K562 (cell line): ENCODE data around the gene DNAAF2. TPM values are rescaled to one million over a fixed set of nuclear protein-coding genes. Genes with fewer than 3 reads are reported as not detected.
A peak's percentile ranks its signal among the peaks of the same experiment; 100 is the strongest.

Experiments
- ARID1B ChIP-seq: fragments of 450-650 bp; IDR thresholded peaks from 2 replicates; pipeline ENCODE4 v1.6.1; 2016; ENCODE audit warnings: antibody characterized with exemption, mild to moderate bottlenecking, inconsistent platforms
- BHLHE40 ChIP-seq: IDR thresholded peaks from 2 replicates; pipeline ENCODE4 v1.6.1; 2011; ENCODE audit warnings: low read length, improper control_type of control experiment
- DMBX1 ChIP-seq: fragments of 250-450 bp; sonication (Bioruptor Pico); IDR thresholded peaks from 2 replicates; pipeline ENCODE4 v1.8.0; 2022; ENCODE audit warnings: inconsistent platforms, mild to moderate bottlenecking, moderate library complexity, borderline replicate concordance
- LARP7 ChIP-seq: fragments of 450-650 bp; IDR thresholded peaks from 2 replicates; pipeline ENCODE4 v1.6.1; 2016
- MAFG ChIP-seq: fragments of 450-650 bp; conservative IDR thresholded peaks from 2 replicates; pipeline ENCODE4 v1.6.1; 2016; ENCODE audit warnings: missing genetic modification characterization, missing compliant biosample characterization
- MYC ChIP-seq, 2 experiments: fragments of 250-450 bp in 1 of 2; sonication (Bioruptor Pico) in 1 of 2; IDR thresholded peaks; 2 replicates each; pipeline versions ENCODE4 v1.5.1 to v1.6.1; 2012 to 2021; ENCODE audit warnings: low read depth in 2 of 2, borderline replicate concordance in 1 of 2, improper control_type of control experiment in 1 of 2, low read length in 1 of 2, mild to moderate bottlenecking in 1 of 2, moderate library complexity in 1 of 2
- RBM25 ChIP-seq: fragments of 200-400 bp; formaldehyde crosslinking; IDR thresholded peaks from 2 replicates; pipeline ENCODE4 v1.6.1; 2018; ENCODE audit warnings: low read length, low read depth, moderate library complexity; ENCODE audit not compliant: severe bottlenecking
- SMAD2 ChIP-seq: fragments of 150-350 bp; IDR thresholded peaks from 2 replicates; pipeline ENCODE4 v1.6.1; 2014; ENCODE audit warnings: low read depth, mild to moderate bottlenecking, low read length
- SMAD4 ChIP-seq: fragments of 250-450 bp; sonication (Bioruptor Pico); conservative IDR thresholded peaks from 2 replicates; pipeline ENCODE4 v1.8.0; 2021; ENCODE audit warnings: inconsistent platforms, mild to moderate bottlenecking, moderate library complexity
- ZKSCAN8 ChIP-seq: fragments of 200-800 bp; sonication (Bioruptor generic); IDR thresholded peaks from 2 replicates; pipeline ENCODE4 v1.6.1; 2016; ENCODE audit warnings: missing genetic modification characterization, missing compliant biosample characterization
- ZNF212 ChIP-seq: fragments of 450-650 bp; formaldehyde crosslinking; IDR thresholded peaks from 2 replicates; pipeline ENCODE4 v1.4.0; 2020; ENCODE audit warnings: mild to moderate bottlenecking
- ZNF347 ChIP-seq: fragments of 450-650 bp; formaldehyde crosslinking; IDR thresholded peaks from 2 replicates; pipeline ENCODE4 v1.4.0; 2020; ENCODE audit warnings: low read depth, mild to moderate bottlenecking, moderate library complexity
- ZNF41 ChIP-seq: fragments of 250-450 bp; sonication (Bioruptor Pico); conservative IDR thresholded peaks from 2 replicates; pipeline ENCODE4 v1.4.0; 2020; ENCODE audit warnings: mild to moderate bottlenecking
- ZNF77 ChIP-seq: fragments of 250-450 bp; sonication (Bioruptor Pico); IDR thresholded peaks from 2 replicates; pipeline ENCODE4 v1.5.0; 2020
- polyA plus RNA-seq, 8 experiments: library from polyadenylated mRNA; depleted of rRNA in 4 of 8; stranded (reverse) in 5 of 8; unstranded in 3 of 8; fragments of >200 nt; fragmentation: Nextera tagmentation in 2 of 8; fragmentation: Illumina TruSeq in 1 of 8; extraction: Ambion mirVana in 2 of 8; extraction: Trizol in 1 of 8; gene quantifications; 2 replicates each; pipeline versions ENCODE4 v1.2.1 to v1.2.3, GENCODE V29; 2011 to 2014; ENCODE audit warnings: inconsistent platforms in 1 of 8, missing spikeins in 1 of 8
- total RNA-seq, 7 experiments: library from RNA; depleted of rRNA in 6 of 7; stranded (reverse); fragments of >200 nt in 6 of 7; fragmentation: Illumina TruSeq in 2 of 7; extraction: Trizol in 2 of 7; gene quantifications; 2 replicates each; pipeline versions ENCODE4 v1.2.1 to v1.2.3, GENCODE V29; 2011 to 2021; ENCODE audit warnings: low replicate concordance in 1 of 7
- TF ChIP-seq, protein P1 (sequence below): fragments of 450-650 bp; IDR thresholded peaks from 2 replicates; pipeline ENCODE4 v1.6.1; 2016; ENCODE audit warnings: mild to moderate bottlenecking
- TF ChIP-seq, protein P2 (sequence below), 3 experiments: IDR thresholded peaks in 2 of 3; conservative IDR thresholded peaks in 1 of 3; 2 replicates each; pipeline ENCODE4 v1.5.1; 2011 to 2012; ENCODE audit warnings: low read length in 3 of 3, mild to moderate bottlenecking in 3 of 3, control low read depth in 2 of 3, improper control_type of control experiment in 1 of 3, inconsistent platforms in 1 of 3, low read depth in 1 of 3, mixed read lengths in 1 of 3, moderate library complexity in 1 of 3; ENCODE audit not compliant: insufficient read depth in 2 of 3
- TF ChIP-seq, protein P3 (sequence below), 2 experiments: fragments of 200-800 bp in 1 of 2; sonication (Bioruptor generic) in 1 of 2; sonication (generic) in 1 of 2; formaldehyde crosslinking in 1 of 2; IDR thresholded peaks in 1 of 2; conservative IDR thresholded peaks in 1 of 2; 2 replicates each; pipeline versions ENCODE4 v1.5.0 to v1.6.1; 2016 to 2020; ENCODE audit warnings: missing compliant biosample characterization in 1 of 2, missing genetic modification characterization in 1 of 2, missing genetic modification reagents in 1 of 2
- TF ChIP-seq, protein P4 (sequence below): fragments of 250-450 bp; sonication (Bioruptor Pico); IDR thresholded peaks from 2 replicates; pipeline ENCODE4 v1.9.0; 2021; ENCODE audit warnings: mild to moderate bottlenecking
- TF ChIP-seq, protein P5 (sequence below): fragments of 450-650 bp; formaldehyde crosslinking; IDR thresholded peaks from 2 replicates; pipeline ENCODE4 v1.4.0; 2020; ENCODE audit warnings: mild to moderate bottlenecking, mixed read lengths

Gene DNAAF2
- total and polyA plus RNA-seq, 9 of the 15 experiments (the other 6 are each of a cell fraction or from before 2014, with no cell fraction given): 2.4 to 14.6 (median 11.1) TPM

DNA sequence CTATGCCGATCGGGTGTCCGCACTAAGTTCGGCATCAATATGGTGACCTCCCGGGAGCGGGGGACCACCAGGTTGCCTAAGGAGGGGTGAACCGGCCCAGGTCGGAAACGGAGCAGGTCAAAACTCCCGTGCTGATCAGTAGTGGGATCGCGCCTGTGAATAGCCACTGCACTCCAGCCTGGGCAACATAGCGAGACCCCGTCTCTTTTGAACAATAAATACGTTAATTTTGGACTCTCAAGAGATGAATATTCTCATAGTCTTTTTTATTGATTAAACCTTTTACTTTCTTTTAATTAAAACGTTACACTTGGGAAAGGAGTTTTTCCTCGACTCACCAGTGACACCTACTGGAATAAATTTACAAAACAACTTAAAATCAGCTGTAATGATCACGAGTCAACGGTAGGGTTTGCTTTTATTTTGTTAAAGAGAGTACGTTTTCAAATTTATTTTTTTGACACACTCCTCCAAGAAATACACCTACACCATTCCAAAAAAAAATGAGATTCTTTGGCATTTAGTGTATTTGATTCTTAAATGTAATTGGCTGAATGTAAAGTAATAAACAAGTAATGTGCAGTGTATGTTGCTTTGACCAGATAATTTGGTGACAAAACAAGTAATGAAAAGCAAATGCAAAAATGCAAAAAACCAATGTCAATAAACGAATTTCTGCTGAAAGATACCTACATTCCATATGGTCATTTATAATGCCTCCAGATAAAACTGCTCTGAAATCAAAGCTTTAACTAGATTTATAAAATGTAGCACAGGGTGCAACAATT lies 48.2 kb downstream of the DNAAF2 start (continued):
- TF ChIP-seq, protein P1, sequence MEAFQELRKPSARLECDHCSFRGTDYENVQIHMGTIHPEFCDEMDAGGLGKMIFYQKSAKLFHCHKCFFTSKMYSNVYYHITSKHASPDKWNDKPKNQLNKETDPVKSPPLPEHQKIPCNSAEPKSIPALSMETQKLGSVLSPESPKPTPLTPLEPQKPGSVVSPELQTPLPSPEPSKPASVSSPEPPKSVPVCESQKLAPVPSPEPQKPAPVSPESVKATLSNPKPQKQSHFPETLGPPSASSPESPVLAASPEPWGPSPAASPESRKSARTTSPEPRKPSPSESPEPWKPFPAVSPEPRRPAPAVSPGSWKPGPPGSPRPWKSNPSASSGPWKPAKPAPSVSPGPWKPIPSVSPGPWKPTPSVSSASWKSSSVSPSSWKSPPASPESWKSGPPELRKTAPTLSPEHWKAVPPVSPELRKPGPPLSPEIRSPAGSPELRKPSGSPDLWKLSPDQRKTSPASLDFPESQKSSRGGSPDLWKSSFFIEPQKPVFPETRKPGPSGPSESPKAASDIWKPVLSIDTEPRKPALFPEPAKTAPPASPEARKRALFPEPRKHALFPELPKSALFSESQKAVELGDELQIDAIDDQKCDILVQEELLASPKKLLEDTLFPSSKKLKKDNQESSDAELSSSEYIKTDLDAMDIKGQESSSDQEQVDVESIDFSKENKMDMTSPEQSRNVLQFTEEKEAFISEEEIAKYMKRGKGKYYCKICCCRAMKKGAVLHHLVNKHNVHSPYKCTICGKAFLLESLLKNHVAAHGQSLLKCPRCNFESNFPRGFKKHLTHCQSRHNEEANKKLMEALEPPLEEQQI: peak; percentile 77
- TF ChIP-seq ZNF347 (CRISPR knock-in tag): no peak
- TF ChIP-seq ZKSCAN8: 0 out of 2 replicates have a peak, but pooled peaks have one; percentile 36
- TF ChIP-seq MAFG: no peak
- TF ChIP-seq, protein P2, sequence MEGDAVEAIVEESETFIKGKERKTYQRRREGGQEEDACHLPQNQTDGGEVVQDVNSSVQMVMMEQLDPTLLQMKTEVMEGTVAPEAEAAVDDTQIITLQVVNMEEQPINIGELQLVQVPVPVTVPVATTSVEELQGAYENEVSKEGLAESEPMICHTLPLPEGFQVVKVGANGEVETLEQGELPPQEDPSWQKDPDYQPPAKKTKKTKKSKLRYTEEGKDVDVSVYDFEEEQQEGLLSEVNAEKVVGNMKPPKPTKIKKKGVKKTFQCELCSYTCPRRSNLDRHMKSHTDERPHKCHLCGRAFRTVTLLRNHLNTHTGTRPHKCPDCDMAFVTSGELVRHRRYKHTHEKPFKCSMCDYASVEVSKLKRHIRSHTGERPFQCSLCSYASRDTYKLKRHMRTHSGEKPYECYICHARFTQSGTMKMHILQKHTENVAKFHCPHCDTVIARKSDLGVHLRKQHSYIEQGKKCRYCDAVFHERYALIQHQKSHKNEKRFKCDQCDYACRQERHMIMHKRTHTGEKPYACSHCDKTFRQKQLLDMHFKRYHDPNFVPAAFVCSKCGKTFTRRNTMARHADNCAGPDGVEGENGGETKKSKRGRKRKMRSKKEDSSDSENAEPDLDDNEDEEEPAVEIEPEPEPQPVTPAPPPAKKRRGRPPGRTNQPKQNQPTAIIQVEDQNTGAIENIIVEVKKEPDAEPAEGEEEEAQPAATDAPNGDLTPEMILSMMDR (IDR thresholded peaks at IDR 0.05 in 2 of 3, conservative IDR thresholded peaks at IDR 0.05 in 1 of 3; ENCODE audit: insufficient read depth in 2 of 3, low read depth in 1 of 3, low read length in 3 of 3): peak; percentile 55 to 99 (median 95)
- peak; percentile 8; the same call in 1 of the 2 replicates for TF ChIP-seq DMBX1 (CRISPR knock-in tag)
- TF ChIP-seq RBM25: peak; percentile 46
- TF ChIP-seq ZNF41 (CRISPR knock-in tag): no peak
- TF ChIP-seq SMAD4: no peak
- TF ChIP-seq LARP7: 0 out of 2 replicates have a peak, but pooled peaks have one; percentile 14
- no peak for TF ChIP-seq ARID1B
- 0 out of 2 replicates have a peak, but pooled peaks have one; percentile 8 for TF ChIP-seq MYC (IDR thresholded peaks at IDR 0.05; ENCODE audit: low read depth, low read length)
- TF ChIP-seq MYC (CRISPR knock-in tag; IDR thresholded peaks at IDR 0.05; ENCODE audit: borderline replicate concordance, low read depth): no peak
- no peak for TF ChIP-seq ZNF77 (CRISPR knock-in tag)
- TF ChIP-seq, protein P3, sequence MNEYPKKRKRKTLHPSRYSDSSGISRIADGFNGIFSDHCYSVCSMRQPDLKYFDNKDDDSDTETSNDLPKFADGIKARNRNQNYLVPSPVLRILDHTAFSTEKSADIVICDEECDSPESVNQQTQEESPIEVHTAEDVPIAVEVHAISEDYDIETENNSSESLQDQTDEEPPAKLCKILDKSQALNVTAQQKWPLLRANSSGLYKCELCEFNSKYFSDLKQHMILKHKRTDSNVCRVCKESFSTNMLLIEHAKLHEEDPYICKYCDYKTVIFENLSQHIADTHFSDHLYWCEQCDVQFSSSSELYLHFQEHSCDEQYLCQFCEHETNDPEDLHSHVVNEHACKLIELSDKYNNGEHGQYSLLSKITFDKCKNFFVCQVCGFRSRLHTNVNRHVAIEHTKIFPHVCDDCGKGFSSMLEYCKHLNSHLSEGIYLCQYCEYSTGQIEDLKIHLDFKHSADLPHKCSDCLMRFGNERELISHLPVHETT (CRISPR knock-in tag; conservative IDR thresholded peaks at IDR 0.05 in 1 of 2, IDR thresholded peaks at IDR 0.05 in 1 of 2): peak in 1 of 2 experiments; percentile 48; a peak in 1 of 4 replicates
- no peak for TF ChIP-seq SMAD2
- TF ChIP-seq, protein P4, sequence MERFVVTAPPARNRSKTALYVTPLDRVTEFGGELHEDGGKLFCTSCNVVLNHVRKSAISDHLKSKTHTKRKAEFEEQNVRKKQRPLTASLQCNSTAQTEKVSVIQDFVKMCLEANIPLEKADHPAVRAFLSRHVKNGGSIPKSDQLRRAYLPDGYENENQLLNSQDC (CRISPR knock-in tag): no peak
- TF ChIP-seq BHLHE40: peak; percentile 5; the same call in 1 of the 2 replicates
- TF ChIP-seq ZNF212 (CRISPR knock-in tag): no peak
- TF ChIP-seq, protein P5, sequence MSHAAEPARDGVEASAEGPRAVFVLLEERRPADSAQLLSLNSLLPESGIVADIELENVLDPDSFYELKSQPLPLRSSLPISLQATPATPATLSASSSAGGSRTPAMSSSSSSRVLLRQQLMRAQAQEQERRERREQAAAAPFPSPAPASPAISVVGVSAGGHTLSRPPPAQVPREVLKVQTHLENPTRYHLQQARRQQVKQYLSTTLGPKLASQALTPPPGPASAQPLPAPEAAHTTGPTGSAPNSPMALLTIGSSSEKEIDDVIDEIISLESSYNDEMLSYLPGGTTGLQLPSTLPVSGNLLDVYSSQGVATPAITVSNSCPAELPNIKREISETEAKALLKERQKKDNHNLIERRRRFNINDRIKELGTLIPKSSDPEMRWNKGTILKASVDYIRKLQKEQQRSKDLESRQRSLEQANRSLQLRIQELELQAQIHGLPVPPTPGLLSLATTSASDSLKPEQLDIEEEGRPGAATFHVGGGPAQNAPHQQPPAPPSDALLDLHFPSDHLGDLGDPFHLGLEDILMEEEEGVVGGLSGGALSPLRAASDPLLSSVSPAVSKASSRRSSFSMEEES (CRISPR knock-in tag): 0 out of 2 replicates have a peak, but pooled peaks have one; percentile 9
